ENCODE results near the gene TSPAN19.
"Not testable (repeated sequence)": the region's sequence is repeated elsewhere in the genome, so short reads cannot be mapped to it uniquely, and the experiment has no call there.

TSPAN19 gene

GRCh38 chr12:85036234-85036707 is at the start of gene TSPAN19, which contains the start of gene LRRIQ1:
TSS of gene TSPAN19 (minus strand) at chr12:85036277. CDS start at chr12:85029946, 6,331 bp downstream.
TSS of gene LRRIQ1 (plus strand) at chr12:85036351. CDS start at chr12:85038177, 1,826 bp downstream.
- no peak for DNase-seq (ENCODE audit: low read depth in 2 of 2)

GRCh38 chr12:85085066-85085465 is 49.0 kb upstream of the TSPAN19 start:
- DNase-seq (ENCODE audit: low read depth in 2 of 2), result no peak

GRCh38 chr12:85076688-85077430 is 40.8 kb upstream of the TSPAN19 start:
- DNase-seq (ENCODE audit: low read depth in 2 of 2), result no peak

GRCh38 chr12:85072826-85073225 is 36.7 kb upstream of the TSPAN19 start:
- DNase-seq (ENCODE audit: low read depth in 2 of 2), result no peak

- DNase-seq (ENCODE audit: low read depth in 2 of 2), result no peak
Observed at GRCh38 chr12:85065837-85066482, 29.9 kb upstream of the TSPAN19 start.

- DNase-seq (ENCODE audit: low read depth in 2 of 2), result no peak
Observed at GRCh38 chr12:85060916-85061315, 24.8 kb upstream of the TSPAN19 start.

- DNase-seq (ENCODE audit: low read depth in 2 of 2), result no peak
Observed at GRCh38 chr12:85059594-85059993, 23.5 kb upstream of the TSPAN19 start.

GRCh38 chr12:85058339-85058738 is 22.3 kb upstream of the TSPAN19 start:
- no peak for DNase-seq (ENCODE audit: low read depth in 2 of 2)

GRCh38 chr12:85057370-85057963 is 21.4 kb upstream of the TSPAN19 start:
- no peak for DNase-seq (ENCODE audit: low read depth in 2 of 2)

GRCh38 chr12:85043829-85044228 is 7.8 kb upstream of the TSPAN19 start:
- no peak for DNase-seq (ENCODE audit: low read depth in 2 of 2)

- no peak for DNase-seq (ENCODE audit: low read depth in 2 of 2)
Observed at GRCh38 chr12:85041395-85041794, 5.3 kb upstream of the TSPAN19 start.

- no peak for DNase-seq (ENCODE audit: low read depth in 2 of 2)
Observed at GRCh38 chr12:85036733-85037132, 656 bp upstream of the TSPAN19 start.

- DNase-seq (ENCODE audit: low read depth in 2 of 2), result no peak
Observed at GRCh38 chr12:85029456-85029855, 6.6 kb downstream of the TSPAN19 start.

GRCh38 chr12:85018098-85018497 is 18.0 kb downstream of the TSPAN19 start:
- no peak for DNase-seq (ENCODE audit: low read depth in 2 of 2)

- no peak for DNase-seq (ENCODE audit: low read depth in 2 of 2)
Observed at GRCh38 chr12:85017618-85018017, 18.5 kb downstream of the TSPAN19 start.

GRCh38 chr12:85017133-85017532 is 18.9 kb downstream of the TSPAN19 start:
- no peak for DNase-seq (ENCODE audit: low read depth in 2 of 2)

- no peak for DNase-seq (ENCODE audit: low read depth in 2 of 2)
Observed at GRCh38 chr12:85016413-85016812, 19.7 kb downstream of the TSPAN19 start.

- no peak for DNase-seq (ENCODE audit: low read depth in 2 of 2)
Observed at GRCh38 chr12:85007836-85008235, 28.2 kb downstream of the TSPAN19 start.

- DNase-seq (ENCODE audit: low read depth in 2 of 2), result no peak
Observed at GRCh38 chr12:85006206-85006605, 29.9 kb downstream of the TSPAN19 start.

- DNase-seq (ENCODE audit: low read depth in 2 of 2), result no peak
Observed at GRCh38 chr12:85005615-85006014, 30.5 kb downstream of the TSPAN19 start.

GRCh38 chr12:85005047-85005446 is 31.0 kb downstream of the TSPAN19 start:
- DNase-seq (ENCODE audit: low read depth in 2 of 2), result not testable (repeated sequence)

GRCh38 chr12:85004204-85004603 is 31.9 kb downstream of the TSPAN19 start:
- no peak for DNase-seq (ENCODE audit: low read depth in 2 of 2)

All from stimulated activated CD8-positive, alpha-beta memory T cell treated with anti-CD3 and anti-CD28 coated beads, Interleukin-2, amount 100 ng/mL, for 1 hour (primary cell).